Keratinocyte (primary cell): ENCODE data around the gene SNX8. TPM values are rescaled to one million over a fixed set of nuclear protein-coding genes. Genes with fewer than 3 reads are reported as not detected.

Experiments
- DNase-seq: peaks from one replicate; pipeline ENCODE4 v3.0.0-alpha.2; 2011; ENCODE audit warnings: low read depth, missing footprints, low spot score
- FAIRE-seq: peaks from 2 replicates; lab custom pipeline; 2011; peaks lifted over from hg19 to GRCh38; lab: Jason Lieb, UNC
- H2AFZ ChIP-seq: 2 replicates; pipeline ENCODE4 v1.6.0; 2012; ENCODE audit warnings: low read length, control low read depth, inconsistent platforms; ENCODE audit not compliant: control insufficient read depth
- H3K27ac ChIP-seq: 2 replicates; pipeline ENCODE4 v1.5.1; 2011; ENCODE audit warnings: low read length; ENCODE audit not compliant: control insufficient read depth, insufficient read depth
- H3K27me3 ChIP-seq: 3 replicates; pipeline ENCODE4 v1.6.0; 2011; ENCODE audit warnings: low read length; ENCODE audit not compliant: control insufficient read depth, insufficient read depth; ENCODE audit errors: extremely low read depth
- H3K36me3 ChIP-seq, 2 experiments: 2 replicates in 1 of 2; 3 replicates in 1 of 2; pipeline ENCODE4 v1.5.1; 2011; ENCODE audit warnings: low read length in 2 of 2, mild to moderate bottlenecking in 1 of 2; ENCODE audit not compliant: control insufficient read depth in 2 of 2, insufficient read depth in 2 of 2; ENCODE audit errors: extremely low read depth in 1 of 2
- H3K4me1 ChIP-seq: 3 replicates; pipeline ENCODE4 v1.5.1; 2011; ENCODE audit warnings: low read length; ENCODE audit not compliant: control insufficient read depth, insufficient read depth; ENCODE audit errors: extremely low read depth
- H3K4me2 ChIP-seq: 3 replicates; pipeline ENCODE4 v1.6.0; 2011; ENCODE audit warnings: low read depth, low read length; ENCODE audit not compliant: control insufficient read depth, insufficient read depth; ENCODE audit errors: extremely low read depth
- H3K4me3 ChIP-seq, 3 experiments: fragments of 200-600 bp in 1 of 3; sonication (generic) in 1 of 3; 2 replicates in 2 of 3; 3 replicates in 1 of 3; pipeline ENCODE4 v1.5.1; 2011 to 2016; ENCODE audit warnings: low read length in 3 of 3, mild to moderate bottlenecking in 3 of 3, control low read depth in 2 of 3, inconsistent platforms in 1 of 3, low read depth in 1 of 3, mixed read lengths in 1 of 3, mixed run types in 1 of 3, moderate library complexity in 1 of 3; ENCODE audit not compliant: control insufficient read depth in 2 of 3, insufficient read depth in 2 of 3; ENCODE audit errors: extremely low read depth in 1 of 3
- H3K79me2 ChIP-seq: 2 replicates; pipeline ENCODE4 v1.6.0; 2012; ENCODE audit warnings: low read length; ENCODE audit not compliant: control insufficient read depth, insufficient read depth
- H3K9ac ChIP-seq: 3 replicates; pipeline ENCODE4 v1.6.0; 2011; ENCODE audit warnings: low read length; ENCODE audit not compliant: control insufficient read depth, insufficient read depth; ENCODE audit errors: extremely low read depth
- H3K9me1 ChIP-seq: 3 replicates; pipeline ENCODE4 v1.6.0; 2011; ENCODE audit warnings: low read length; ENCODE audit not compliant: control insufficient read depth, insufficient read depth; ENCODE audit errors: extremely low read depth
- H3K9me3 ChIP-seq: 2 replicates; pipeline ENCODE4 v1.5.1; 2012; ENCODE audit warnings: low read depth, low read length; ENCODE audit not compliant: control insufficient read depth
- H4K20me1 ChIP-seq: 3 replicates; pipeline ENCODE4 v1.6.0; 2011; ENCODE audit warnings: low read length; ENCODE audit not compliant: control insufficient read depth, insufficient read depth; ENCODE audit errors: extremely low read depth
- EZH2 ChIP-seq: IDR thresholded peaks from one replicate; pipeline ENCODE4 v1.6.1; 2012; ENCODE audit warnings: inconsistent platforms, mild to moderate bottlenecking, low read length, moderate library complexity
- dilution Hi-C: fragments of 300-500 bp; cut with MboI; formaldehyde crosslinking; loops from one replicate; pipeline ENCODE4 v1.7.0; 2020; ENCODE audit warnings: low sequenced_read_pairs; ENCODE audit not compliant: extremely low pct_ligation_motif_present
- polyA plus RNA-seq, 5 experiments: library from polyadenylated mRNA; depleted of rRNA in 3 of 5; stranded (reverse) in 3 of 5; stranded (forward) in 1 of 5; unstranded in 1 of 5; fragments of >200 nt; gene quantifications; 1 replicate in 1 of 5; 2 replicates in 3 of 5; 3 replicates in 1 of 5; pipeline versions ENCODE4 v1.2.1 to v1.2.3, GENCODE V29; 2011 to 2012; ENCODE audit warnings: missing spikeins in 2 of 5, low read depth in 1 of 5, low replicate concordance in 1 of 5
- TF ChIP-seq, protein P1 (sequence below), 3 experiments: IDR thresholded peaks in 1 of 3; conservative IDR thresholded peaks in 1 of 3; optimal IDR thresholded peaks in 1 of 3; 2 replicates in 2 of 3; 3 replicates in 1 of 3; pipeline versions ENCODE3 to v1.5.1; 2011; ENCODE audit warnings: low read length in 3 of 3, mild to moderate bottlenecking in 3 of 3, moderate library complexity in 2 of 3, control low read depth in 1 of 3, inconsistent platforms in 1 of 3; ENCODE audit not compliant: insufficient read depth in 2 of 3; ENCODE audit errors: extremely low read depth in 1 of 3

The SNX8 gene
- polyA plus RNA-seq, 1 donor (not counting 4 experiments of a cell fraction or from before 2014, with no cell fraction given), result 24.2 TPM

DNA sequence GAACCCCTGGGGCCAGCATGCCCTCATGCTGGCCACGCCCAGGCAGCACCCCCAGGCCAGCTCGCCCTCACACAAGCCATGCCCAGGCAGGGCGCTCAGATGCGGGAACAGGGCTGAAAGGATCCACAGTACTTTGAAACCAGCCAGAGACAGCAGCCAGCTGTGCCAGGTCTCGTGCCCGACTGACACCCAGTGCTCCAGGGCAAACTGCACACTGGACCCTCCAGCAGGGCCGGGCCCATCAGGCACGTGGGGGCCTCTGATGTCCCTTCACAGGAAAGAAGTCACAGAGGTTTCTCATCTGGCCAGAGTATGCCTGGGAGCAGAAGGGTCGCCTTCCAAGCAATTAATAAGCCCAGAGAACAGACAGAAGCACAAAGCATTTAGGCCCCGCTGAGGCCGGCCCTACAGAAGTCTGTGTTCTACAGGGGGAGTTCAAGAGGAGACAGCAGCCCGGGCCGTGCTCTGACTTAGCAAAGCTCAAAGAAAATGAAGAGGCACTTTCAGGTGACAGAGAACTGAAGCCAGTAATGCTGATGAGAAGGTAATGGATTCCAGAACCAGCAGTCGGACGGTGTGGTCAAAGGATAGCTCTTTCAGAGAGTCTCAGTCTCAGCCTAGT is 102.9 kb downstream of the SNX8 start:
- H3K4me1 ChIP-seq, result no peaks in the 10 kb centered on the region
- H4K20me1 ChIP-seq, result peaks cover 2% of the 10 kb centered on the region
- dilution Hi-C loops, result no loop called here
- FAIRE-seq, result no peak
- no peak overlapping the region for H3K4me3 ChIP-seq
- H2AFZ ChIP-seq, result no peak overlapping the region
- no peaks in the 10 kb centered on the region for H3K79me2 ChIP-seq
- no peak for TF ChIP-seq EZH2
- TF ChIP-seq, protein P1, sequence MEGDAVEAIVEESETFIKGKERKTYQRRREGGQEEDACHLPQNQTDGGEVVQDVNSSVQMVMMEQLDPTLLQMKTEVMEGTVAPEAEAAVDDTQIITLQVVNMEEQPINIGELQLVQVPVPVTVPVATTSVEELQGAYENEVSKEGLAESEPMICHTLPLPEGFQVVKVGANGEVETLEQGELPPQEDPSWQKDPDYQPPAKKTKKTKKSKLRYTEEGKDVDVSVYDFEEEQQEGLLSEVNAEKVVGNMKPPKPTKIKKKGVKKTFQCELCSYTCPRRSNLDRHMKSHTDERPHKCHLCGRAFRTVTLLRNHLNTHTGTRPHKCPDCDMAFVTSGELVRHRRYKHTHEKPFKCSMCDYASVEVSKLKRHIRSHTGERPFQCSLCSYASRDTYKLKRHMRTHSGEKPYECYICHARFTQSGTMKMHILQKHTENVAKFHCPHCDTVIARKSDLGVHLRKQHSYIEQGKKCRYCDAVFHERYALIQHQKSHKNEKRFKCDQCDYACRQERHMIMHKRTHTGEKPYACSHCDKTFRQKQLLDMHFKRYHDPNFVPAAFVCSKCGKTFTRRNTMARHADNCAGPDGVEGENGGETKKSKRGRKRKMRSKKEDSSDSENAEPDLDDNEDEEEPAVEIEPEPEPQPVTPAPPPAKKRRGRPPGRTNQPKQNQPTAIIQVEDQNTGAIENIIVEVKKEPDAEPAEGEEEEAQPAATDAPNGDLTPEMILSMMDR (optimal IDR thresholded peaks at IDR 0.05 in 1 of 3, IDR thresholded peaks at IDR 0.05 in 1 of 3, conservative IDR thresholded peaks at IDR 0.05 in 1 of 3; ENCODE audit: extremely low read depth in 1 of 3, insufficient read depth in 2 of 3, low read length in 3 of 3), result no peak
- H3K4me2 ChIP-seq, result no peak overlapping the region
- no peak overlapping the region for H3K27ac ChIP-seq
- no peaks in the 10 kb centered on the region for H3K27me3 ChIP-seq
- H3K9ac ChIP-seq, result no peak overlapping the region
- DNase-seq, result no peak
- H3K36me3 ChIP-seq, result peaks cover 33 to 51% of the 10 kb centered on the region in 2 experiments
- H3K9me1 ChIP-seq, result no peaks in the 10 kb centered on the region
- no peaks in the 10 kb centered on the region for H3K9me3 ChIP-seq

DNA sequence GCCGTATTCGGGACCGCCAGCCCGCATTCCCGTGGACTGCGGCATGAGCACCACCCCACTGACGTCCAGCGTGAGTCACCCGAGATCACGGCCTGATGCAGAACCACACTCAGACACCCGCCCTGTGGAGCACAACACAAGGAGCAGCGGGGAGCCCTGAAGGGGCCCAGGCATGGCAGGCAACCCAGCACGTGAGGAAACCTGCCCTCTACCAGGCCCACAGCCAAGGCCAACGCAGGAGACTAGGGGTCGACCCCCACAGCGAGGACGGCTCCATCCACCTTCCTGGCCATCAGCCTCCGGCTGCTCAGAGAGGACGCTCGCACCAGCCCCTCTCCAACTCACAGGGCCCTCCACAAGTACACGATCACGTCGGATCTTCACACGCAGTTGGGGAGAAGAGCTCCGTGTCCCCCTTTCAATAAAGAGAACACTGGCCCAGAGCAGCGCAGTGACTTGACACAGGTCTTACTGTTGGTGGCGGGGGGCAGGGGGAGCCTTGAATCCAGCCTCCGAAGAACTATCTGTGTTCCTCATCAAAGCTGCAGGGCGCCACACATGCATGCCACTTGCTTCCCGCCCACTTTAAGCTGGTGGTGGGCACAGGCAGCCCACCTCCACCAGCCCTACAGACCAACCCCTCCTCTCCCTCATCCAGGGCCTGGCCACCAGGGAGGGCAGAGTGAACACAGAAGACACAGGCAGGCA is 103.5 kb downstream of the SNX8 start:
- no peak for DNase-seq
- H3K9me3 ChIP-seq, result no peaks in the 10 kb centered on the region
- no peaks in the 10 kb centered on the region for H3K79me2 ChIP-seq
- no peak overlapping the region for H3K4me2 ChIP-seq
- H4K20me1 ChIP-seq, result peaks cover 2% of the 10 kb centered on the region
- no peak overlapping the region for H3K9ac ChIP-seq
- no peaks in the 10 kb centered on the region for H3K9me1 ChIP-seq
- no peaks in the 10 kb centered on the region for H3K4me1 ChIP-seq
- FAIRE-seq, result no peak
- H2AFZ ChIP-seq, result no peak overlapping the region
- no peak for TF ChIP-seq EZH2
- TF ChIP-seq, protein P1 (optimal IDR thresholded peaks at IDR 0.05 in 1 of 3, IDR thresholded peaks at IDR 0.05 in 1 of 3, conservative IDR thresholded peaks at IDR 0.05 in 1 of 3; ENCODE audit: extremely low read depth in 1 of 3, insufficient read depth in 2 of 3, low read length in 3 of 3), result no peak
- H3K27me3 ChIP-seq, result no peaks in the 10 kb centered on the region
- H3K36me3 ChIP-seq, result peaks cover 30 to 50% of the 10 kb centered on the region in 2 experiments
- dilution Hi-C loops, result no loop called here
- H3K27ac ChIP-seq, result no peak overlapping the region
- H3K4me3 ChIP-seq, result no peak overlapping the region
